ENCODE measurements around the gene GTF2IRD1. TPM values are rescaled to one million over a fixed set of nuclear protein-coding genes. Genes with fewer than 3 reads are reported as not detected.

GTF2IRD1 gene
- total and polyA plus RNA-seq, 2 of the 4 experiments (the other 2 are of a cell fraction) = 4.1 to 21.9 TPM

DNA sequence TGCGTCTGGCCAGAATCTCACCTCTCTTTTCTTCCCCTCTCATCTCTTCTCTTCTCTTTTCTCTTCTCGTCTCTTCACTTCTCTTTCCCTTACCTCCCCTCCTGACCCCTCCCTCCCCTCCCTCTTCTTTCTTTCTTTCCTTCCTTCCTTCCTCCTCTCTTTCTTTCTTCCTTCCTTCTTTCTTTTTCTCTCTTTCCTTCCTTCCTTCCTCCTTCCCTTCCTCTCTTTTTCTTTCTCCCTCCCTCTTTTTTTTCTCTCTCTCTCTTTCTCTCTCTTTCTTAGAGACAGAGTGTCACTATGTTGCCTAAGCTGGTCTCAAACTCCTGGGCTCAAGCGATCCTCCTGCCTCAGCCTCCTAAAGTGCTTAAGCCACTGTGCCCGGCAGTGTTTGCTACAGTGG is 4.6 kb upstream of the GTF2IRD1 start:
- H4K91ac ChIP-seq (ENCODE audit: insufficient read depth, low read depth, low read length) = no peak overlapping the region
- no peak overlapping the region for H2AK9ac ChIP-seq (replicated peaks; ENCODE audit: low read depth, low read length, poor library complexity)
- H4K8ac ChIP-seq (ENCODE audit: low read depth in 2 of 2, low read length in 2 of 2) = no peak overlapping the region
- H3K79me1 ChIP-seq (ENCODE audit: low read depth in 1 of 2, low read length in 2 of 2) = peaks cover 0 to 9% of the 10 kb centered on the region in 2 experiments; a peak in 2 of 4 replicates
- no peak overlapping the region for H2BK5ac ChIP-seq (ENCODE audit: low read depth, low read length, poor library complexity, severe bottlenecking)
- DNase-seq = no peak
- no peak overlapping the region for H2BK120ac ChIP-seq (ENCODE audit: low read depth, low read length)
- no peak overlapping the region for H3K4ac ChIP-seq (ENCODE audit: low read depth, low read length)
- no peak overlapping the region for H3K4me3 ChIP-seq (ENCODE audit: insufficient read depth, low read depth, low read length)
- peaks cover 8% of the 10 kb centered on the region for H3K4me1 ChIP-seq (ENCODE audit: control insufficient read depth, insufficient read depth, low read length)
- H3K9me3 ChIP-seq (ENCODE audit: control insufficient read depth, insufficient read depth, low read length) = no peaks in the 10 kb centered on the region
- ChIA-PET CTCF (interaction anchor here (0.6 kb wide), 3 partner anchors 18 to 116 kb away, joined by 3 to 4 read pairs (median 3); no protein-coding TSS in a partner anchor), POLR2A (ENCODE audit: unreplicated experiment) (no interaction called here)
- WGBS, 2 experiments (ENCODE audit: extremely low coverage in 2 of 2, insufficient read length in 1 of 2) = 81% methylated on average over 2 of the region's 4 CpGs; no CpG with 5 or more reads in 1 of the 2 experiments
- H3K18ac ChIP-seq (ENCODE audit: low read depth, low read length) = no peak overlapping the region
- H3K36me3 ChIP-seq (ENCODE audit: control insufficient read depth, insufficient read depth, low read length) = no peaks in the 10 kb centered on the region
- H2AFZ ChIP-seq (replicated peaks; ENCODE audit: low read length, poor library complexity) = no peak overlapping the region
- no TSS peak for BruUV-seq (replicated peaks)
- H4K5ac ChIP-seq (ENCODE audit: low read depth, low read length) = no peak overlapping the region
- TF ChIP-seq CEBPB (IDR thresholded peaks at IDR 0.05; ENCODE audit: low read depth, low read length) (no peak), SMC3 (IDR thresholded peaks at IDR 0.05; ENCODE audit: low read depth, low read length) (no peak), MXI1 (IDR thresholded peaks at IDR 0.05; ENCODE audit: borderline replicate concordance, low read depth, low read length) (no peak), MAFK (IDR thresholded peaks at IDR 0.05; ENCODE audit: low read depth, low read length) (no peak), CHD1 (IDR thresholded peaks at IDR 0.05; ENCODE audit: low read depth, low read length) (no peak), NFE2L2 (IDR thresholded peaks at IDR 0.05; ENCODE audit: low read depth, low read length) (no peak), RAD21 (IDR thresholded peaks at IDR 0.05; ENCODE audit: low read length) (no peak)
- TF ChIP-seq, protein P1, sequence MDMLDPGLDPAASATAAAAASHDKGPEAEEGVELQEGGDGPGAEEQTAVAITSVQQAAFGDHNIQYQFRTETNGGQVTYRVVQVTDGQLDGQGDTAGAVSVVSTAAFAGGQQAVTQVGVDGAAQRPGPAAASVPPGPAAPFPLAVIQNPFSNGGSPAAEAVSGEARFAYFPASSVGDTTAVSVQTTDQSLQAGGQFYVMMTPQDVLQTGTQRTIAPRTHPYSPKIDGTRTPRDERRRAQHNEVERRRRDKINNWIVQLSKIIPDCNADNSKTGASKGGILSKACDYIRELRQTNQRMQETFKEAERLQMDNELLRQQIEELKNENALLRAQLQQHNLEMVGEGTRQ (IDR thresholded peaks at IDR 0.05; ENCODE audit: low read depth, low read length) = no peak
- H3K23ac ChIP-seq (ENCODE audit: low read depth, low read length) = no peak overlapping the region
- ATAC-seq (ENCODE audit: low read depth) = no peak
- in situ Hi-C loops (cut with MboI; ENCODE audit: low sequenced_read_pairs) = no loop called here
- H4K20me1 ChIP-seq (ENCODE audit: insufficient read depth, low read length) = no peaks in the 10 kb centered on the region
- H3K4me2 ChIP-seq (ENCODE audit: low read depth, low read length) = no peak overlapping the region
- no peaks in the 10 kb centered on the region for H3K9me1 ChIP-seq (ENCODE audit: insufficient read depth, low read length)
- H2AK5ac ChIP-seq (ENCODE audit: low read depth, low read length) = no peak overlapping the region
- no peak overlapping the region for H2BK15ac ChIP-seq (ENCODE audit: low read depth, low read length)
- dilution Hi-C loops (cut with HindIII; ENCODE audit: low sequenced_read_pairs, unreplicated experiment) = no loop called here
- H3K27ac ChIP-seq (ENCODE audit: insufficient read depth, low read length) = no peak overlapping the region
- intact Hi-C loops (cut with micrococcal nuclease) = loop anchor here (2.0 kb wide), 1 partner anchor 118 kb away; no protein-coding TSS in a partner anchor
- H3K56ac ChIP-seq (ENCODE audit: extremely low read depth, insufficient read depth, low read length) = no peak overlapping the region
- no peak overlapping the region for H3K14ac ChIP-seq (replicated peaks; ENCODE audit: low read depth, low read length)
- no peaks in the 10 kb centered on the region; the same call in 1 of the 2 replicates for H3K27me3 ChIP-seq (ENCODE audit: control insufficient read depth, insufficient read depth, low read length)
- H3K9ac ChIP-seq (ENCODE audit: low read depth, low read length) = no peak overlapping the region
- no peak overlapping the region for H2BK20ac ChIP-seq (ENCODE audit: low read depth, low read length)

Measured in IMR-90 (cell line).